Hepatocyte (in vitro differentiated cells): Measurements from ENCODE around the gene ODAM. TPM values are rescaled to one million over a fixed set of nuclear protein-coding genes. Genes with fewer than 3 reads are reported as not detected.

Experiments
- DNase-seq: peaks from one replicate; pipeline ENCODE4 v3.0.0-alpha.2; 2016; ENCODE audit warnings: low spot score
- H2AFZ ChIP-seq: fragments of 200-600 bp; sonication (generic); 2 replicates; pipeline ENCODE4 v1.6.0; 2016; ENCODE audit warnings: antibody characterized with exemption, mild to moderate bottlenecking
- H3K27ac ChIP-seq: fragments of 200-600 bp; sonication (generic); 2 replicates; pipeline ENCODE4 v1.5.1; 2016; ENCODE audit warnings: mild to moderate bottlenecking
- H3K27me3 ChIP-seq: fragments of 200-600 bp; sonication (generic); 2 replicates; pipeline ENCODE4 v1.6.1; 2016
- H3K36me3 ChIP-seq: fragments of 200-600 bp; sonication (generic); replicated peaks from 2 replicates; pipeline ENCODE4 v1.5.1; 2016; ENCODE audit warnings: low read depth; ENCODE audit not compliant: insufficient read depth
- H3K4me1 ChIP-seq: fragments of 200-600 bp; sonication (generic); 2 replicates; pipeline ENCODE4 v1.5.1; 2016; ENCODE audit warnings: mild to moderate bottlenecking, moderate library complexity; ENCODE audit not compliant: insufficient read depth
- H3K4me2 ChIP-seq: fragments of 200-600 bp; sonication (generic); 2 replicates; pipeline ENCODE4 v1.6.0; 2016
- H3K4me3 ChIP-seq: fragments of 200-600 bp; sonication (generic); 2 replicates; pipeline ENCODE4 v1.5.1; 2016; ENCODE audit warnings: mild to moderate bottlenecking
- H3K79me2 ChIP-seq: fragments of 200-600 bp; sonication (generic); 2 replicates; pipeline ENCODE4 v1.6.0; 2017; ENCODE audit warnings: mild to moderate bottlenecking
- H3K9me2 ChIP-seq: fragments of 200-600 bp; sonication (generic); replicated peaks from 2 replicates; pipeline ENCODE4 v1.6.0; 2017; ENCODE audit warnings: mild to moderate bottlenecking; ENCODE audit not compliant: insufficient read depth
- H3K9me3 ChIP-seq: fragments of 200-600 bp; sonication (generic); 2 replicates; pipeline ENCODE4 v1.5.1; 2016; ENCODE audit warnings: low read depth, mild to moderate bottlenecking
- H4K20me1 ChIP-seq: fragments of 200-600 bp; sonication (generic); 2 replicates; pipeline ENCODE4 v1.6.0; 2016; ENCODE audit warnings: mild to moderate bottlenecking; ENCODE audit not compliant: insufficient read depth, poor library complexity, severe bottlenecking
- EZH2 ChIP-seq: fragments of 200-600 bp; sonication (generic); IDR thresholded peaks from 2 replicates; pipeline ENCODE4 v1.6.1; 2016; ENCODE audit warnings: antibody characterized with exemption, mild to moderate bottlenecking, borderline replicate concordance
- EZH2phosphoT487 ChIP-seq: fragments of 200-600 bp; sonication (generic); IDR thresholded peaks from one replicate; pipeline ENCODE4 v1.6.1; 2018; ENCODE audit warnings: antibody characterized with exemption, mild to moderate bottlenecking, low read depth, moderate library complexity; ENCODE audit not compliant: unreplicated experiment, severe bottlenecking
- WGBS: methylation state at CpG from one replicate; pipeline ENCODE4 v1.1.6; 2016; ENCODE audit warnings: low lambda C conversion rate; ENCODE audit errors: missing lambda C conversion rate; 5-methylcytosine and 5-hydroxymethylcytosine counted together
- polyA plus RNA-seq: library from polyadenylated mRNA; unstranded; fragments of >200 nt; fragmentation: Nextera tagmentation; extraction: Ambion mirVana; gene quantifications from 2 replicates; pipeline ENCODE4 v1.2.1, GENCODE V29; 2016
- total RNA-seq: library from RNA; depleted of rRNA; stranded (reverse); fragments of >200 nt; gene quantifications from 2 replicates; pipeline ENCODE4 v1.2.3, GENCODE V29; 2014
- TF ChIP-seq, protein P1 (sequence below): fragments of 200-600 bp; sonication (generic); IDR thresholded peaks from 2 replicates; pipeline ENCODE4 v1.5.1; 2016; ENCODE audit warnings: antibody characterized with exemption, mild to moderate bottlenecking; ENCODE audit not compliant: poor library complexity

The ODAM gene
- total and polyA plus RNA-seq, 2 experiments from 2014 or later: 1.2 to 3.8 TPM

DNA sequence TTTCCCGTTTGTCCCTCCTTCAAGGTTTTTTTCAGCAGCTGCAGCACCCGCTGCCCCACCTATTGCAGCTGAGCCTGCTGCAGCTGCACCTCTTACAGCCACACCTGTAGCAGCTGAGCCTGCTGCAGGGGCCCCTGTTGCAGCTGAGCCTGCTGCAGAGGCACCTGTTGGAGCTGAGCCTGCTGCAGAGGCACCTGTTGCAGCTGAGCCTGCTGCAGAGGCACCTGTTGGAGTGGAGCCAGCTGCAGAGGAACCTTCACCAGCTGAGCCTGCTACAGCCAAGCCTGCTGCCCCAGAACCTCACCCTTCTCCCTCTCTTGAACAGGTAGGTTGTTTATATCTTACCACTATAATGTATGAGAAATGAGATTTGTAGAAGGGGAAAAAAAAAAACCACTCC, 36.9 kb upstream of the ODAM start:
- no peaks in the 10 kb centered on the region for H3K27me3 ChIP-seq
- TF ChIP-seq, protein P1, sequence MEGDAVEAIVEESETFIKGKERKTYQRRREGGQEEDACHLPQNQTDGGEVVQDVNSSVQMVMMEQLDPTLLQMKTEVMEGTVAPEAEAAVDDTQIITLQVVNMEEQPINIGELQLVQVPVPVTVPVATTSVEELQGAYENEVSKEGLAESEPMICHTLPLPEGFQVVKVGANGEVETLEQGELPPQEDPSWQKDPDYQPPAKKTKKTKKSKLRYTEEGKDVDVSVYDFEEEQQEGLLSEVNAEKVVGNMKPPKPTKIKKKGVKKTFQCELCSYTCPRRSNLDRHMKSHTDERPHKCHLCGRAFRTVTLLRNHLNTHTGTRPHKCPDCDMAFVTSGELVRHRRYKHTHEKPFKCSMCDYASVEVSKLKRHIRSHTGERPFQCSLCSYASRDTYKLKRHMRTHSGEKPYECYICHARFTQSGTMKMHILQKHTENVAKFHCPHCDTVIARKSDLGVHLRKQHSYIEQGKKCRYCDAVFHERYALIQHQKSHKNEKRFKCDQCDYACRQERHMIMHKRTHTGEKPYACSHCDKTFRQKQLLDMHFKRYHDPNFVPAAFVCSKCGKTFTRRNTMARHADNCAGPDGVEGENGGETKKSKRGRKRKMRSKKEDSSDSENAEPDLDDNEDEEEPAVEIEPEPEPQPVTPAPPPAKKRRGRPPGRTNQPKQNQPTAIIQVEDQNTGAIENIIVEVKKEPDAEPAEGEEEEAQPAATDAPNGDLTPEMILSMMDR: no peak
- TF ChIP-seq EZH2phosphoT487 (no peak), EZH2 (no peak)
- H3K27ac ChIP-seq: no peak overlapping the region
- WGBS: 82% methylated on average over 2 of the region's 2 CpGs
- H3K4me1 ChIP-seq: no peaks in the 10 kb centered on the region
- H3K9me3 ChIP-seq: no peaks in the 10 kb centered on the region
- no peak for DNase-seq
- no peaks in the 10 kb centered on the region for H3K79me2 ChIP-seq
- no peak overlapping the region for H3K4me3 ChIP-seq
- H3K9me2 ChIP-seq: no peaks in the 10 kb centered on the region
- H3K4me2 ChIP-seq: no peak overlapping the region
- H4K20me1 ChIP-seq: no peaks in the 10 kb centered on the region
- no peaks in the 10 kb centered on the region for H3K36me3 ChIP-seq
- H2AFZ ChIP-seq: no peak overlapping the region

DNA sequence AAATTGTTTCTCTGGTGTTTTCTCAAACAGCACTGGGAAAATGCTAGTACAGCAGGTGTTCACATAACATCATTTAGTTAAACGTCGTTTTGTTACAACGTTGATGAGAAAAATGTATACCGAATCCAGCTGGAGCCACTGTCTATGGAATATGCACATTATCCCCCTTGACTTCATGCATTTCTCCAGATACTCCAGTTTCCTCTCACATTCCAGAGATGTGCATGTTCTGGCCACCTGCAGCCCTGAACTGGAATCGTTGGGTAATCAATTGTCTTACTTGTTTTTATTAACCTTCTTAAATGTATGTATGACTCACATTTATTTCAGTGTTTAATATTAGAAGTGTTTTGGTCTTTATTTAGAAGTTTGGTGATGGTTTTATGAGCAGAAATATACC, 18.4 kb upstream of the ODAM start:
- Histone ChIP-seq H3K9me3 (no peaks in the 10 kb centered on the region), H3K9me2 (no peaks in the 10 kb centered on the region), H3K27ac (no peak overlapping the region), H2AFZ (no peak overlapping the region), H3K27me3 (no peaks in the 10 kb centered on the region), H3K4me3 (no peak overlapping the region), H3K4me2 (no peak overlapping the region), H4K20me1 (no peaks in the 10 kb centered on the region), H3K36me3 (no peaks in the 10 kb centered on the region), H3K4me1 (peaks cover under 1% of the 10 kb centered on the region), H3K79me2 (no peaks in the 10 kb centered on the region)
- DNase-seq: no peak
- 64% methylated on average over 5 of the region's 5 CpGs for WGBS
- no peak for TF ChIP-seq EZH2phosphoT487
- no peak for TF ChIP-seq EZH2
- TF ChIP-seq, protein P1: no peak

DNA sequence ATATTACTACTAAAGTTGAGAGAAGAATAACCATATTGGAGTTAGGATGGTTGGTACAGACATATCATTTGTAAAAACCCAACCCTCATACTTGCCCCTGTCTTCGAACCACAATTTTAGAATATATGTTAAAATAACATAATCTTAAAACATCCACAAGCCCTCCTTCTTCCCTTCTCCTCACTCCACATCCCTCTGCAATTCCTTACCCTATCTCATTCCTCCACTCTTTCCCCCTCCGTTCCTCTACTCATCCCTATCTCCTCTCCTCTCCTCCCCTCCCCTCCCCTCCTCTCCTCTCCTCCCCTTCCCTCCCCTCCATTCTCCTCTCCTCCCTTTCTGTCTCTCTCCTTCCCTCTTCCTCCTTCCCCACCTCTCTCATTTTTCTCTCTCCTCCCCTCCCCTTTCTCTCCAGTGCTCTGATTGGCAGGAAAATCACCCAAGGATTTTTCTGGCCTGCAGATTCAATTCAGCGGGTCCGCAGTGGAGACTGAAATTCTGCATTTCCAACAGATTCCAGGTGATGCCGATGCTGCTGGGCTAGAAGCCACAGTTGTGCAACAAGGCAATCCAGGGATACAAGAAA, 17.4 kb upstream of the ODAM start:
- Histone ChIP-seq H3K4me1 (peaks cover 10% of the 10 kb centered on the region), H3K27ac (no peak overlapping the region), H3K36me3 (no peaks in the 10 kb centered on the region), H4K20me1 (no peaks in the 10 kb centered on the region), H3K79me2 (no peaks in the 10 kb centered on the region), H2AFZ (no peak overlapping the region), H3K9me3 (no peaks in the 10 kb centered on the region), H3K9me2 (no peaks in the 10 kb centered on the region), H3K4me2 (no peak overlapping the region), H3K27me3 (no peaks in the 10 kb centered on the region), H3K4me3 (no peak overlapping the region)
- DNase-seq: no peak
- TF ChIP-seq, protein P1: no peak
- TF ChIP-seq EZH2phosphoT487 (no peak), EZH2 (no peak)
- WGBS: 83% methylated on average over 4 of the region's 5 CpGs

DNA sequence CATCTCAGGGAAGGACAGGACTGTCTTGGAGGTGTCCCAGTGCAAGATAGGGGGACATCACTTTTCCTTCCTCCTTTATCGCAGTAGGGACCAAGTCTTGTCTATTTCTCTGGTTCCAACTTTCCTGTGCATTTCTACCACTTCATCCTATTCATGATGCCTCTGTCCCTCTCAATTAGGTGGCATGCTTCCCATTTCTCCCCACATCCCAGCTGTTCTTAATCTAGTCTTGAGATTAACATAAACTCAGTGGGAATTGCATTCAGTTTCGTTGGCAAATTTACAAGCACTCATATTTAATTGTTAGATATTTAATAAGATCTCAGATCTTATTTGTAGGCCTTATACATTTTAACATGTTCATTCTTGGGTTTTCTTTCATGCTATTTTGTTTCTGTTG, 15.7 kb upstream of the ODAM start:
- no peaks in the 10 kb centered on the region for H3K9me3 ChIP-seq
- H4K20me1 ChIP-seq: no peaks in the 10 kb centered on the region
- no peaks in the 10 kb centered on the region for H3K27me3 ChIP-seq
- peaks cover 10% of the 10 kb centered on the region for H3K4me1 ChIP-seq
- TF ChIP-seq, protein P1: no peak
- TF ChIP-seq EZH2 (no peak), EZH2phosphoT487 (no peak)
- DNase-seq: no peak
- H3K36me3 ChIP-seq: no peaks in the 10 kb centered on the region
- no peaks in the 10 kb centered on the region for H3K79me2 ChIP-seq
- no peak overlapping the region for H3K4me2 ChIP-seq
- WGBS: 73% methylated on average over 2 of the region's 2 CpGs
- H3K27ac ChIP-seq: no peak overlapping the region
- H3K9me2 ChIP-seq: no peaks in the 10 kb centered on the region
- no peak overlapping the region for H3K4me3 ChIP-seq
- H2AFZ ChIP-seq: no peak overlapping the region
